HG03342 (cell line): Measurements from ENCODE around the gene MXRA7.
"Not testable (repeated sequence)": the region's sequence is repeated elsewhere in the genome, so short reads cannot be mapped to it uniquely, and the experiment has no call there.

Experiments
- ATAC-seq: cut with Tn5 transposase; IDR thresholded peaks from one replicate; pipeline ENCODE4 v1.9.1; 2021; ENCODE audit warnings: mild to moderate bottlenecking, moderate library complexity; ENCODE audit not compliant: unreplicated experiment

MXRA7 gene

DNA sequence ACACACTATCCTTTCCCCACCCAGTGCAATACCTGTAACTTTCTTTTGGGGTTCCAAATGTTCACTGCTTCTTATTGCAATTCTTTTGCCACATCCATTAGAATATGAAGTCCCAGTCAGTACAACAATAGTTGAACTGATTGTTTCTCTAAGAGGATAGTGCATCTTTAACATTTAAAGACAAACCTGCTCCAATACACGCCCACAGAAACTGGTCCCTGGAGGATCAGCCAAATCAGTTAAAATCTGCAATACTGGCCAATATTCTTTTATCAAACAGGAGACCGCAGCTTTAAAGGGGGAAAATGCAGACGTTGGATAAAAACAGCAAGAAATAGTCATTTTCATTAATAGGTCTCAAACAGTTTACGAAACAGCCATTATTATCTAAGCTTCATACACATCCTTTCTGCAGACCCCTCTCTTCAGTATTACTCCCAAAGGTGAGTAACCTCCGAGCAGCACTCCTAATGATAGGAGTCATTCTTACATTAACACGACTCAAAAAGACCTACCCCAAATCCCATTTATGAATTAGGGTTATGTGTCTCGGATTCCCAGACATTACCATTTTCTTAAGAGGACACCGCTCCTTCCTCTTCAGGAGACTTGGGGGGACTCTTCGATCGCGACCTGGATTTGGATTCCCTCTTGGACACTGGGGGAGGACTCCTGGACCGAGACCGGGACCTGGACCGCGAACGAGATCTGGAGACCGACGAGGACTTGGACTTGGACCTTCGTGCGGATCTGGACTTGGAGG lies 25.0 kb upstream of the MXRA7 start:
- ATAC-seq, result no peak

DNA sequence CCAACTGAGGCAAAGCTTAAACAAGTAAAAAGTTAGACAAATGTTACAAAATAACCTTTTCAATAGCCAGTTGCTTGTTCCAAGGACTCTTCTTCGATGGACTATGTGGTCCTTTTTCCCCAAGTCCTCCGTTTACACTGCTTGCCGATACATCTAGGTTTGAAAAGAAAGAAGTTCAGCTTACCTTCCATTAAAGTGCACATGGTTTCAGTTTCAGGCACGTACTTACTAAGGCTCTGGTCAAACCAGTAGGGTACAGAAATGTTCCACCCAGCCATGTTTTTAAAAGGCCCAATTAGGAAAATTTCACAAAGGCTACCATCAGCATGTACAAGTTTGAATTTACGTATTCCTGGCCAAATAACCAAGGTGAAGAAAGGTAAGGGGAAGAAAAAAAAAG lies 24.2 kb upstream of the MXRA7 start:
- ATAC-seq, result no peak

- no peak for ATAC-seq
Observed at GRCh38 chr17:76734080-76734840, 23.5 kb upstream of the MXRA7 start.

- ATAC-seq, result no peak
Observed at GRCh38 chr17:76733618-76733957, 22.8 kb upstream of the MXRA7 start.

DNA sequence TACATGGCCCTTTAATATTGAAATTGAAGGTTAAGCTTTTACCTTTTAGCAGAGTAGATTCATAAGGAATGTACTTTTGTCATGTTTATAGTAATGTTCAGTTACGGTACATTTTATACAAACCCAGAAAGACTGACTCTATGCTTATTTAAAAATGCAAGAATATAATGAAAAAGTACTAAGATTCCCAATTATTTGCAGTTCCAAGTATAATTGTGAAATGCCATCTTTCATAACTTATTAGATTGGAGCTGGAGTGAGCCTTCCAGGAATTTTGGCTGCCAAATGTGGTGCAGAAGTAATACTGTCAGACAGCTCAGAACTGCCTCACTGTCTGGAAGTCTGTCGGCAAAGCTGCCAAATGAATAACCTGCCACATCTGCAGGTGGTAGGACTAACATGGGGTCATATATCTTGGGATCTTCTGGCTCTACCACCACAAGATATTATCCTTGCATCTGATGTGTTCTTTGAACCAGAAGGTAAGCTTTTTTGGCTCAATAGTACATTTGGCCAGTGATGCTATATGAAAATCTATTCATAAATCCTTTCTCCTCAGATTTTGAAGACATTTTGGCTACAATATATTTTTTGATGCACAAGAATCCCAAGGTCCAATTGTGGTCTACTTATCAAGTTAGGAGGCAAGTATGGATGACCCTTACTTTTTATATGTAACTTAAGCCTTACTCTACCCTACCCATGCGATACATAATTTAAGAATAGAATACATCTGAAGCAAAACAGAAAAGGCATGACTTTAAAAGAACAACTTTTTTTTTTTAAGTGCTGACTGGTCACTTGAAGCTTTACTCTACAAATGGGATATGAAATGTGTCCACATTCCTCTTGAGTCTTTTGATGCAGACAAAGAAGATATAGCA lies 22.2 kb upstream of the MXRA7 start:
- no peak for ATAC-seq

DNA sequence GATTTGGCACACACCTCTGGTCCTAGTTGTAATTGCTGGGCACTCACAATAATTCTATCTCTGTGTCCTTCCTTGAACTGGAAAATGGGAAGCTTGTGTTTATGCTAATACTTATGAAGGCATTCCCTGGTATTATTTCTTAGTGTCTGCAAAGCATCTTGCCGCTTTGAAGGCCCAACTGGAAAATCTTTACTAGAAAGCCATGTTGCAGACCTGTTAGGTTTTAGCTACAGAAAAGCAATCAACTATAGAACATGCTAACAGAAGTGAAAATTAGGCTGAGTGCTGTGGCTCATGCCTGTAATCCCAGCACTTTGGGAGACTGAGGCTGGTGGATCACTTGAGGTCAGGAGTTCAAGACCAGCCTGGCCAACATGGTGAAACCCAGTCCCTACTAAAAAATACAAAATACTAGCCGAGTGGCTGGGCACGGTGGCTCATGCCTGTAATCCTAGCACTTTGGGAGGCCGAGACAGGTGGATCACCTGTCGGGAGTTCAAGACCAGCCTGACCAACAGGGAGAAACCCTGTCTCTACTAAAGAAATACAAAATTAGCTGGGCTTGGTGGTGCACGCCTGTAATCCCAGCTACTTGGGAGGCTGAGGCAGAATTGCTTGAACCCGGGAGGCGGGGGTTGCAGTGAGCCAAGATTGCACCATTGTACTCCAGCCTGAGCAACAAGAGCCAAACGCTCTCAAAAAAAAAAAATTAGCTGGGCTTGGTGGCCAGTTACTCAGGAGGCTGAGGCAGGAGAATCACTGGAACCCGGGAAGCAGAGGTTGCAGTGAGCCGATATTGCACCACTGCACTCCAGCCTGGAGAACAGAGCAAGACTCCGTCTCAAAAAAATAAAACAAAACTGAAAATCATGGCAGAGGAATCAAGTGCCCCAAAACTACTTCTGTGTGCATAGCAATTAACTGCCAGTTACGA lies 21.3 kb upstream of the MXRA7 start:
- not testable (repeated sequence) for ATAC-seq

DNA sequence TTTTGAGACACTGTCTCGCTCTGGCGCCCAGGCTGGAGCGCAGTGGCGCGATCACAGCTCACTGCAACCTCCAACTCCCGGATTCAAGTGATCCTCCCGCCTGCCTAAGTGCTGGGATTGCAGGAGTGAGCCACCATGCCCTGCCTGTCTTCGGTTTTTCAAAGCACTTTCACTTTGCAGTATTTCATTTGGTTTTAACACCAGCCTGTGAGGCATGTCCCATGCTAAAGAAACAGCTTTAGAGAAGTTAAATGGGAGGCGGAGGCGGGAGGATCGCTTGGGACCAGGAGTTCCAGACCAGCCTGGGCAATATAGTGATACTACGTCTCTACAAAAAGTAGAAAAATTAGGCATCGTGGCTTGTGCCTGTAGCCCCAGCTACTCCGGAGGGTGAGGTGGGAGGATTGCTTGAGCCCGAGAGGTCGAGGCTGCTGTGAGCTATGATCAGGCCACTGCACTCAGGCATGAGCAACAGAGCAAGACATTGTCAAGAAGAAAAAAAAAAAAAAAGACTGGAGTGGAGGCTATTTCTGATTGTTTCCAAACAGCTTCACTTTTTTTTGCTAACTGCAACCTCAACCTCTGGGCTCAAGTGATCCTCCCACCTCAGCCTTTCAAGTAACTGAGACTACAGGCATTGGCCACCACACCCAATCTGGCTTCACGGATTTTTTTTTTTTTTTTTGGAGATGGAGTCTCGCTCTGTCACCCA lies 17.1 kb upstream of the MXRA7 start:
- no peak for ATAC-seq

GRCh38 chr17:76726776-76727718 lies 16.3 kb upstream of the MXRA7 start, which contains the start of gene METTL23:
Gene METTL23, plus strand, starts transcription at chr17:76726839. Its CDS starts 2,872 bp downstream, at chr17:76729711.
- ATAC-seq, result peak; percentile 44

- ATAC-seq, result peak; percentile 59
Observed at GRCh38 chr17:76726231-76726775, 15.5 kb upstream of the MXRA7 start, which contains the start of gene JMJD6. Gene JMJD6, minus strand, starts transcription at chr17:76726606. Its CDS starts 131 bp downstream, at chr17:76726475.

- ATAC-seq, result peak; percentile 26
Observed at GRCh38 chr17:76725580-76726230, 14.9 kb upstream of the MXRA7 start.

DNA sequence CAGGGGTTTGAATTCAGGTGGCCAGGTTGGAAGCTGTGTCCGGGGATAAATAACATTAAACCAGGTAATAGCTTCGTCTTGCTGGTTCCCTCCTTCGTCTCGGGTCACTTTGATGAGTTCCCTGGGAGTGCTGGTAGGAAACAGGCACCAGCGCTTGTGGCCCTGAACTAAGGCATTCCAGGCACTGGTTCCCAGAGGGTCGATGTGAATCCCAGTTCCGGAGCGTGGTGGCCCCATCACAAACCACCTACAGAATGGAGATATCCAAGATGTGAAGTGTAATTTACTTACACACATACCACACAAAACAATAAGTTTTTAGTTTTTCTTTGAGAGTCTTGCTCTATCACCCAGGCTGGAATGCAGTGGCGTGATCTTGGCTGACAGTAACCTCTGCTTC lies 13.0 kb upstream of the MXRA7 start:
- ATAC-seq, result no peak

DNA sequence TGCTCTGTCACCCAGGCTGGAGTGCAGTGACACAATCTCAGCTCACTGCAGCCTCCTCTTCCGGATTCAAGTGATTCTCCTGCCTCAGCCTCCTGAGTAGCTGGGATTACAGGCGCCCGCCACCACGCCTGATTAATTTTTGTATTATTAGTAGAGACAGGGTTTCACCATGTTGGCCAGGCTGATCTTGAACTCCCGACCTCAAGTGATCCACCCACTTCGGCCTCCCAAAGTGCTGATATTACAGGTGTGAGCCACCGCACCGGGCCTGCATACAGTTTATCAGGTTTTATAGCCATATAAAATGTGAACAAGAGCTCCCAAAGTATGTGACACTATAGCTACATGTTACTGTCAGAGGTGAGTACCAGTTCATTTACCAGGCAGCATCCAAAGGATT lies 12.2 kb upstream of the MXRA7 start:
- not testable (repeated sequence) for ATAC-seq

GRCh38 chr17:76722279-76722678 lies 11.5 kb upstream of the MXRA7 start:
- ATAC-seq, result no peak

DNA sequence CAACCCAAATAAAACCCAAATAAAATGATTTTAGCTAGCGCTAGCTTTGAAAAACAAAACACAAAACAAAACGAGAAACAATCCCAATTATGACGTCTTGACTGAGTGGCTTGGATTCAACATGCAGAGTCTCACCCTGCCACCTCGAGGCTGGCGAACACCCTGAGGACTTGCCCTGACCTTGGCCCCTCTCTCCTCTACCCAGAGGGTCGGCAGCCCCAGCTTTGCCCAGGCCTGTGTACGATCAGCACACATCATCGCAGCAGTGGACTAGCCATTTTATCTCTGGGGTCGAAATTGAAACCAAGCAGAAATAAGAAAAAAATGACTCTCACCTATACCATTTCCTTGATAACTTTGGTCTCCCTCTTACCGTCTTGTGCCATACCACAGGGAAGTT lies 10.7 kb upstream of the MXRA7 start:
- no peak for ATAC-seq

- no peak for ATAC-seq
Observed at GRCh38 chr17:76720941-76721340, 10.2 kb upstream of the MXRA7 start.

DNA sequence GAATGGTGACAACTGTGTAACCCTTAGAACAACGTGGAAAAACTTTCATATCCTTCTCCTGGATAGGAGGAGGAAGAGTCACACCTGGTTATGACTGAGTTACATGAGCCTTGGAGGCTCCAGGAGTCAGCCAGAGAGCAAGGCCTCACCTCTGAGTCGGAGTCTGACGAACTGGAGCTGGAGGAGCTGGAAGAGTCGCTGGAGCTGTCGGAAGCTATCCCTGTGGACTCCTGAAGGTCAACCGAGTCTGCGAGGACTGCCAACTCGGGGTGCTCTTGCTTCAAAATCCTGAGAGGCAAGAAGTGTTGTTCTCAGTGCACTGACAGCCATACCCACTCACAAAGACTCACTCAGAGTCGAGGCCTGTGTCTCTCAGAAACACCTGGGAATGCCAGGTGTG lies 9.4 kb upstream of the MXRA7 start:
- ATAC-seq, result no peak

DNA sequence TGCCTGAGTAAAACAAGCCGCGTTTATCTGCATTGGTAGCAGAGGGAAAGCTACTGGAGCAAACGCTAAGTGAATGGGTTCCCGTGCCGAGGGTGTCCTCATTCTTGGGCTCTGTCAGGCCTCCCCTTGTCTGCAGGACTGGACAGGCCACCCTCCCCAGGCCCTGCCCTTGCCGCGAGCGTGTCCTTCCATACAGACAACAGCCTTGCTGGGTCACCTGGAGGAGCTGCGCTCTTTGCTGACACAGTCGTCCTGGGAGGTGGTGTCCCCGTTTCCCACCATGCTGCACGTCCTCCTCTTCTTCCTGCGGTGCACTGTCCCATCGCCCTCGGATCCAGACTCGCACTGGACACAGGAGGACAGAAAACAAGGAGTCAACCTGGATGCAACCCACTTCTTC lies 7.8 kb upstream of the MXRA7 start:
- ATAC-seq, result no peak

- no peak for ATAC-seq
Observed at GRCh38 chr17:76716839-76717215, 6.1 kb upstream of the MXRA7 start.
